GM21515 (cell line): ENCODE results near the gene FHIT.
"Not testable (repeated sequence)": the region's sequence is repeated elsewhere in the genome, so short reads cannot be mapped to it uniquely, and the experiment has no call there.

ENCODE experiments used
- ATAC-seq: cut with Tn5 transposase; IDR thresholded peaks from one replicate; pipeline ENCODE4 v1.9.1; 2021; ENCODE audit not compliant: unreplicated experiment

The FHIT gene

GRCh38 chr3:61065451-61066011 lies 185.7 kb downstream of the FHIT start:
- no peak for ATAC-seq

- no peak for ATAC-seq
Measured at GRCh38 chr3:61061092-61061723, 190.0 kb downstream of the FHIT start.

GRCh38 chr3:61060411-61060861 lies 190.8 kb downstream of the FHIT start:
- ATAC-seq = no peak

- no peak for ATAC-seq
Measured at GRCh38 chr3:61058836-61059235, 192.4 kb downstream of the FHIT start.

- no peak for ATAC-seq
Measured at GRCh38 chr3:61057464-61057863, 193.8 kb downstream of the FHIT start.

- ATAC-seq = no peak
Measured at GRCh38 chr3:61055447-61055846, 195.8 kb downstream of the FHIT start.

- no peak for ATAC-seq
Measured at GRCh38 chr3:61053781-61054496, 197.3 kb downstream of the FHIT start.

GRCh38 chr3:61052851-61053250 lies 198.4 kb downstream of the FHIT start:
- ATAC-seq = no peak

- no peak for ATAC-seq
Measured at GRCh38 chr3:61051666-61052065, 199.6 kb downstream of the FHIT start.

GRCh38 chr3:61045169-61045568 lies 206.1 kb downstream of the FHIT start:
- not testable (repeated sequence) for ATAC-seq

- no peak for ATAC-seq
Measured at GRCh38 chr3:61043156-61043555, 208.1 kb downstream of the FHIT start.

GRCh38 chr3:61040618-61041017 lies 210.6 kb downstream of the FHIT start:
- ATAC-seq = no peak

- no peak for ATAC-seq
Measured at GRCh38 chr3:61035573-61035972, 215.7 kb downstream of the FHIT start.

- ATAC-seq = no peak
Measured at GRCh38 chr3:61032991-61033390, 218.3 kb downstream of the FHIT start.

- no peak for ATAC-seq
Measured at GRCh38 chr3:61031503-61031902, 219.7 kb downstream of the FHIT start.

- no peak for ATAC-seq
Measured at GRCh38 chr3:61030469-61031035, 220.7 kb downstream of the FHIT start.

GRCh38 chr3:61029194-61029593 lies 222.1 kb downstream of the FHIT start:
- no peak for ATAC-seq

GRCh38 chr3:61018807-61019206 lies 232.4 kb downstream of the FHIT start:
- no peak for ATAC-seq

- not testable (repeated sequence) for ATAC-seq
Measured at GRCh38 chr3:61017028-61017427, 234.2 kb downstream of the FHIT start.

- no peak for ATAC-seq
Measured at GRCh38 chr3:61015859-61016258, 235.4 kb downstream of the FHIT start.

- no peak for ATAC-seq
Measured at GRCh38 chr3:61015408-61015807, 235.8 kb downstream of the FHIT start.

- no peak for ATAC-seq
Measured at GRCh38 chr3:61008998-61009380, 242.3 kb downstream of the FHIT start.
